CD4-positive, CD25-positive, alpha-beta regulatory T cell (primary cell): ENCODE data around the gene ABHD16A. TPM values are rescaled to one million over a fixed set of nuclear protein-coding genes. Genes with fewer than 3 reads are reported as not detected.

ENCODE experiments used
- ATAC-seq, 2 donors: fragments of 150-1000 bp; cut with Tn5 transposase; one replicate each; pipeline ENCODE4 v1.10.0; 2021; ENCODE audit warnings: low read depth in 2 of 2, moderate number of reproducible peaks in 2 of 2, moderate library complexity in 1 of 2
- DNase-seq, 3 donors: peaks; one replicate each; pipeline versions ENCODE4 v3.0.0 to v3.0.0-alpha.2; 2012 to 2022; ENCODE audit warnings: mixed read lengths in 1 of 3
- H3K27ac ChIP-seq: one replicate; pipeline ENCODE4 v1.7.0; 2013; ENCODE audit warnings: mild to moderate bottlenecking, low read length; ENCODE audit not compliant: insufficient read depth, poor library complexity, severe bottlenecking
- H3K27me3 ChIP-seq: one replicate; pipeline ENCODE4 v1.7.0; 2013; ENCODE audit warnings: low read length; ENCODE audit not compliant: control insufficient read depth, insufficient read depth
- H3K36me3 ChIP-seq: one replicate; pipeline ENCODE4 v1.7.0; 2013; ENCODE audit warnings: mild to moderate bottlenecking, low read length, moderate library complexity; ENCODE audit not compliant: control insufficient read depth, insufficient read depth
- H3K4me1 ChIP-seq: 2 replicates; pipeline ENCODE4 v1.7.0; 2013; ENCODE audit warnings: mild to moderate bottlenecking, low read length; ENCODE audit not compliant: insufficient read depth, control insufficient read depth, poor library complexity, severe bottlenecking
- H3K4me3 ChIP-seq: one replicate; pipeline ENCODE4 v1.7.0; 2013; ENCODE audit warnings: low read depth, mild to moderate bottlenecking, low read length, moderate library complexity
- H3K9me3 ChIP-seq, 2 experiments: 1 replicate in 1 of 2; 2 replicates in 1 of 2; pipeline ENCODE4 v1.7.0; 2013; ENCODE audit warnings: low read length in 2 of 2, mild to moderate bottlenecking in 1 of 2, moderate library complexity in 1 of 2; ENCODE audit not compliant: control insufficient read depth in 2 of 2
- H3K27ac Mint-ChIP-seq, 3 donors: one replicate each; pipeline ENCODE4 v1.8.0; 2020 to 2022; ENCODE audit warnings: mild to moderate bottlenecking in 3 of 3, mixed read lengths in 3 of 3, moderate library complexity in 2 of 3
- H3K27me3 Mint-ChIP-seq: one replicate; pipeline ENCODE4 v1.8.0; 2022; ENCODE audit warnings: mild to moderate bottlenecking, mixed read lengths
- H3K36me3 Mint-ChIP-seq: one replicate; pipeline ENCODE4 v1.8.0; 2020; ENCODE audit warnings: mixed read lengths
- H3K4me1 Mint-ChIP-seq, 4 donors: one replicate each; pipeline ENCODE4 v1.8.0; 2020 to 2022; ENCODE audit warnings: mixed read lengths in 4 of 4, mild to moderate bottlenecking in 1 of 4
- H3K4me3 Mint-ChIP-seq, 4 donors: one replicate each; pipeline ENCODE4 v1.8.0; 2020 to 2022; ENCODE audit warnings: mild to moderate bottlenecking in 4 of 4, mixed read lengths in 4 of 4, moderate library complexity in 3 of 4
- H3K9me3 Mint-ChIP-seq, 7 donors: one replicate each; pipeline ENCODE4 v1.8.0; 2020 to 2022; ENCODE audit warnings: mixed read lengths in 7 of 7, mild to moderate bottlenecking in 3 of 7, moderate library complexity in 2 of 7
- polyA plus RNA-seq, 4 donors: library from polyadenylated mRNA; unstranded; fragments of 300-500 nt; fragmentation: Illumina TruSeq; gene quantifications; one replicate each; pipeline ENCODE4 v1.2.3, GENCODE V29; 2021
- total RNA-seq: library from RNA; stranded (reverse); gene quantifications from one replicate; pipeline ENCODE4 v1.2.3, GENCODE V29; 2022

The ABHD16A gene
- total and polyA plus RNA-seq, 5 donors from 2014 or later: 33.4 to 78.4 (median 36.6) TPM

DNA sequence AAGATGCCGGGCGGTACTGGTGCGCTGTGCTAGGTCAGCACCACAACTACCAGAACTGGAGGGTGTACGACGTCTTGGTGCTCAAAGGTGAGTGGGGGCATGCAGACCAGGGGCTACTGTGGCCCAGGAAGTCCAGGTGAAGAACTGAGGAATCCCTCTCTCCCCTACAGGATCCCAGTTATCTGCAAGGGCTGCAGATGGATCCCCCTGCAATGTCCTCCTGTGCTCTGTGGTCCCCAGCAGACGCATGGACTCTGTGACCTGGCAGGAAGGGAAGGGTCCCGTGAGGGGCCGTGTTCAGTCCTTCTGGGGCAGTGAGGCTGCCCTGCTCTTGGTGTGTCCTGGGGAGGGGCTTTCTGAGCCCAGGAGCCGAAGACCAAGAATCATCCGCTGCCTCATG, 4.6 kb upstream of the ABHD16A start:
- Mint-ChIP-seq H3K27ac (no peak overlapping the region), H3K4me3 (no peak overlapping the region), H3K4me1 (peaks cover 0 to 29% (median 15%) of the 10 kb centered on the region in 4 donors), H3K27me3 (peaks cover 6% of the 10 kb centered on the region), H3K36me3 (no peaks in the 10 kb centered on the region), H3K9me3 (no peaks in the 10 kb centered on the region)
- ATAC-seq (no peak), DNase-seq (no peak)
- Histone ChIP-seq H3K9me3 (no peaks in the 10 kb centered on the region), H3K27me3 (no peaks in the 10 kb centered on the region), H3K4me1 (peaks cover 20% of the 10 kb centered on the region), H3K4me3 (no peak overlapping the region), H3K27ac (no peak overlapping the region), H3K36me3 (no peaks in the 10 kb centered on the region)

DNA sequence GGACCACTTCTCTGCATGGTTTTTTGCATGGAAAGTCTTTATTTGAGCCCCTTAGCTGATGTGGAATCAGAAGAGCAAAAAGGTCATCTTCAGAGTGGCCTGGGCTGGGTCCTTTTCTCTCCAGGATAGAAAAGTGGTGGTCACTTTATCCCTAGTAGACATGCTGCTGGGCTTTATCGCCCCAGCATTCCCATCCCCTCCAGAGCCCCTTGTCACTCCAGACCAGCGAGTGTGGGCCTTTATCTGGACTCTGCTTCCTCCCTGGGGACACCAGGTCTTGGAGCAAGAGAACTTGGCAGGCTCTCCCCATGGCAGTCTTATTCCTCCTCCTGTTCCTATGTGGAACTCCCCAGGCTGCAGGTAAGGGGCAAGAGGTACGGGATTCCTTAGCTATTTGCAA, 3.5 kb upstream of the ABHD16A start, which contains the start of gene LY6G6F:
TSS of gene LY6G6F (plus strand) at position 268 of the 400 bp plus-strand sequence. CDS start at position 309, 41 bp downstream.
- no peak within 1 kb of the TSS for H3K27ac ChIP-seq

DNA sequence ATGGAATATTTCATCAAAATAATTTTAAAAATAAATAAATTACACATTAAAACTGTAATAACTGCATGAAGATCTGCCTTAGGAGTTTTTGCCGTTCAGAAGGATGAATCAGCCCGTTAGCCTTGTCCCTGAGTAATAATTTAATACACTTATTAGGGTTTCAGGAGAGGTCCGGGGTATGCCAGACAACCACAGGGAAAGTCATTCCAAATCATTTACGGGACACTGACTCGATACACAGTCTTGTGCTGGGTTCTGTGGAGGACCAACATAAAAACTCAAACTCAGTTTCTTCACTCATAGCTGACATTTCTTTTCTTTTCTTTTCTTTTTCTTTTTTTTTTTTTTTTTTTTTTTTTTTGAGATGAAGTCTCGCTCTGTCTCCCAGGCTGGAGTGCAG, 2.8 kb upstream of the ABHD16A start:
- peaks cover 4% of the 10 kb centered on the region for H3K36me3 ChIP-seq
- ATAC-seq (no peak), DNase-seq (no peak)
- Mint-ChIP-seq H3K27ac (no peak overlapping the region), H3K4me1 (peaks cover 0 to 35% (median 25%) of the 10 kb centered on the region in 4 donors), H3K4me3 (no peak overlapping the region), H3K9me3 (no peaks in the 10 kb centered on the region), H3K36me3 (peaks cover 3% of the 10 kb centered on the region), H3K27me3 (peaks cover 6% of the 10 kb centered on the region)
- no peak overlapping the region for H3K4me3 ChIP-seq
- H3K9me3 ChIP-seq: no peaks in the 10 kb centered on the region
- H3K27ac ChIP-seq: no peak overlapping the region
- no peaks in the 10 kb centered on the region for H3K27me3 ChIP-seq
- H3K4me1 ChIP-seq: peaks cover 32% of the 10 kb centered on the region

More for the DNA sequence above, 3.5 kb upstream of the ABHD16A start, which contains the start of gene LY6G6F:
- H3K36me3 ChIP-seq: no peaks in the 10 kb centered on the region
- Mint-ChIP-seq H3K4me1 (peaks cover 0 to 33% (median 24%) of the 10 kb centered on the region in 4 donors), H3K27me3 (peaks cover 6% of the 10 kb centered on the region), H3K36me3 (no peaks in the 10 kb centered on the region), H3K4me3 (peak within 1 kb of the TSS in 1 of 4 donors; percentile 32), H3K9me3 (no peaks in the 10 kb centered on the region), H3K27ac (peak within 1 kb of the TSS in 1 of 3 donors; percentile 36)
- H3K4me1 ChIP-seq: peaks cover 31% of the 10 kb centered on the region
- DNase-seq: no peak
- no peak within 1 kb of the TSS for H3K4me3 ChIP-seq
- ATAC-seq: no peak
- no peaks in the 10 kb centered on the region for H3K27me3 ChIP-seq
- H3K9me3 ChIP-seq: no peaks in the 10 kb centered on the region

DNA sequence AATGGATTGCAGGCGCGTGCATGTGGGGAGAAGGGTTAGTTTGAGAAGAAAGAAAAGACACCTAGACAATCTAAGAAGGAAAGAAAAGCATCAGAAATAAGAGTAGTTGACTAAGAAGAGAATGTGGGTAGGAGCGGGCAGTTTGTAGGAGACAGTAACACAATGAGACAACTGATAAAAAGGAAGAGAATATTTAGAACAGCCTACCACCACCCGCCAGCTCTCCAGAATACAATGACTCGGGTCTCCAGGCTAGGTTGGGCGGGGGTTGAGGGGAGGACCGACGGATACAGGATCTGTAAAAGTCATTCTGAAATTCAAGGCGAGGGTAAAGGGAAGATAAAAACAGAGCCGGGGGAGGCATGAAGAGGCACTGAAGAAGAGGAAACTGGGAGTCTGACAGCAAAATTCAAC, 712 bp downstream of the ABHD16A start:
- Mint-ChIP-seq H3K4me3 (peak overlapping the region; percentile 84 to 100 (median 98)), H3K27me3 (peaks cover 6% of the 10 kb centered on the region), H3K9me3 (no peaks in the 10 kb centered on the region), H3K27ac (peak overlapping the region; percentile 98 to 99 (median 98)), H3K36me3 (peaks cover 14% of the 10 kb centered on the region), H3K4me1 (peaks cover 5 to 52% (median 37%) of the 10 kb centered on the region in 4 donors)
- no peaks in the 10 kb centered on the region for H3K27me3 ChIP-seq
- no peak for ATAC-seq
- peaks cover 13% of the 10 kb centered on the region for H3K36me3 ChIP-seq
- H3K4me1 ChIP-seq: peaks cover 32% of the 10 kb centered on the region
- peak overlapping the region; percentile 98 for H3K27ac ChIP-seq
- H3K9me3 ChIP-seq: no peaks in the 10 kb centered on the region
- DNase-seq: no peak
- peak overlapping the region; percentile 93 for H3K4me3 ChIP-seq

DNA sequence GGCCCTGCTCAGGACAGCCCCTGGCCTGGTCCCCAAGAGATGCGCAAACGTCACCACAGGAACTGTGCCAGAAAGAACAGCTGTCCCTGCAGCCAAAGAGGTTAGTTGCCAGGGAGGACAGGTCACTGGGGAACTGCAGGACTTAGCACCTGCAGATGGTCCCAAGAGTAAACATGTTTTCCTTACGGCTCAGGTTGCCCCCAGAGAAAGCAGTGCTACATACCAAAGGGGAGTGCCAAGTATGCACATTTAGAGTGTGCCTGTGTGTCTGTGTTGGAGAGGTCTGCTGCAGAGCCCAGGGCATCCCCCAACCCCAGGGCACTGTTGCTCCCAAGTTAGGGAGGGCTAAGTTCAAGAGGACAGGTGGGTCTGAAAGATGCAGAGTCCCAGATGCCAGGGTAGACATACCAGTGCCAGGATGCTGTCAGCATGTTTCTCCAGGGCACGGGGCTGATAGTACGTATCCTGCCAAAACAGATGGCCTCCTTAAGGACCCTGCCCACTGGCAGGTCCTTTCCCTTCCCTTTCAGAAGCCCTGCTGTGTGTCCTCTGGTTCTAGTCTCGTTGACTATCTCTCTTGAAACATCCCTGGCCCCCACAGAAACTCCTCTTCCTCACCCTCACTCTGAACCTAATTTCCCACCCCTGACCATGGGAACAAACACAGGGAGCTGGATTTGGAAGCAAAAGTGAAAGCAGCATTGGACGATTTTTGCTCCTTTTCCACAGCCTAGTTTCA, 1.3 kb downstream of the ABHD16A start:
- peak overlapping the region; percentile 98 for H3K27ac ChIP-seq
- peaks cover 5 to 57% (median 39%) of the 10 kb centered on the region in 4 donors for H3K4me1 Mint-ChIP-seq

DNA sequence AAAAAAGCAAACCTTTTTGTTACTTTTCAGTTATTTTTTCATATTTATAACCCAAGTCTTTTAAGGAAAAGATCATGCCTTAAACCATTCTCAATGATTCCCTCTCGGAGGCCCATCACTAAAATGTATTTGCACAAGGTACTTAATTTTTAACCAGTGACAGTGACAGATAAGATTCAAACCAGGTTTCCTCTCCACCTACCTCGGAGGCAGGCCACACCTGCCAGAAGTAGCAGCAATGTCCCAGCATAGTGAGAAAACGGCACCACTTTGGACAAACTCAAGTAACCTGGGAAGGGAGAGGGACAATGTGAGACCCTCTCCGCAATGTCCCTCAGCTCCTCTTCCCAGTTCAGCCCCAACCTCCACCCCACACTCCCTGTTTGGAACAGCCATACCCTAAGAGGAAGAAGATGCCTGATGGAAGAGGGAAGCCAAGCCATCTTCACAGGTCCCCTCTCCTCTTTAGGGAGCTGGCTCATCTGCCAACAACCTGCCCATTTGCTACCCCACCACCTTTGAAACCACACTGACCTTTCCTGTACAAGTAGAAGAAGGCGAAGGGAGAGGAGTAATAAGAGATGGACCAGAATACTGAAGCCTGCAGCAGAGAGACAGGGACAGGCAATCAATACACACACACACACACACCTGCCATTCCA, 2.3 kb downstream of the ABHD16A start:
- Mint-ChIP-seq H3K27me3 (peaks cover 6% of the 10 kb centered on the region), H3K36me3 (peaks cover 21% of the 10 kb centered on the region), H3K4me3 (peak overlapping the region; percentile 84 to 100 (median 98)), H3K27ac (peak overlapping the region; percentile 49 to 98 (median 98)), H3K9me3 (no peaks in the 10 kb centered on the region), H3K4me1 (peaks cover 5 to 57% (median 39%) of the 10 kb centered on the region in 4 donors)
- Histone ChIP-seq H3K27me3 (no peaks in the 10 kb centered on the region), H3K4me3 (peak overlapping the region; percentile 48), H3K27ac (no peak overlapping the region), H3K4me1 (peaks cover 32% of the 10 kb centered on the region), H3K9me3 (no peaks in the 10 kb centered on the region), H3K36me3 (peaks cover 19% of the 10 kb centered on the region)
- DNase-seq (no peak), ATAC-seq (no peak)

More for the DNA sequence above, 1.3 kb downstream of the ABHD16A start:
- peaks cover 14% of the 10 kb centered on the region for H3K36me3 ChIP-seq
- H3K4me3 ChIP-seq: peak overlapping the region; percentile 93
- H3K27me3 Mint-ChIP-seq: peaks cover 6% of the 10 kb centered on the region
- no peaks in the 10 kb centered on the region for H3K27me3 ChIP-seq
- H3K4me1 ChIP-seq: peaks cover 32% of the 10 kb centered on the region
- H3K27ac Mint-ChIP-seq: peak overlapping the region; percentile 98 to 99 (median 98)
- no peak for ATAC-seq
- H3K9me3 ChIP-seq: no peaks in the 10 kb centered on the region
- DNase-seq: peak in 1 of 3 donors; percentile 20
- no peaks in the 10 kb centered on the region for H3K9me3 Mint-ChIP-seq
- H3K36me3 Mint-ChIP-seq: peaks cover 20% of the 10 kb centered on the region
- peak overlapping the region; percentile 84 to 100 (median 98) for H3K4me3 Mint-ChIP-seq

DNA sequence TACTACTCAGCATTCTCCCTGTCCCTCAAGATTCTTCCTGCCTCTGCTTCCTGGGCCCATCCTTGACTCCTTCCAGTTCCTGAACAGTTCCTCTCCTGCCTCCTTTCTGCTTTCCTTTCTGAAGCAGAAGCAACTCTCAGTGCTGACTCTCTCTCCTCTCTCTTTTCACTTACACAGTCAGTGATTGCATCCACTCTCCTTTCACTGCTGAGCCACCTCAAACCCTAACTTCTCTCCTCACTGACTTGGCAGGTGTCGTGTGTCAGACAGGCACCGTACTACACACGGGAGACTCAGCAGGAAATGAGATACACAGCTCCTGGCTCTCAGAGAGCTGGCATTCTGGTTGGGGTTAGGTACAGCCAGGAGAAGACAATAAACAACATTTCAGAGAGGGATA, 5.6 kb downstream of the ABHD16A start:
- H3K4me3 Mint-ChIP-seq: no peak overlapping the region

More for the DNA sequence above, 5.6 kb downstream of the ABHD16A start:
- Mint-ChIP-seq H3K36me3 (peaks cover 30% of the 10 kb centered on the region), H3K27ac (peak overlapping the region; percentile 37 to 79 (median 38)), H3K9me3 (no peaks in the 10 kb centered on the region), H3K27me3 (peaks cover 2% of the 10 kb centered on the region), H3K4me1 (peaks cover 5 to 45% (median 33%) of the 10 kb centered on the region in 4 donors)
- ATAC-seq: no peak
- no peak overlapping the region for H3K27ac ChIP-seq
- H3K9me3 ChIP-seq: no peaks in the 10 kb centered on the region
- peak in 1 of 3 donors; percentile 10 for DNase-seq
- no peaks in the 10 kb centered on the region for H3K27me3 ChIP-seq
- no peak overlapping the region for H3K4me3 ChIP-seq
- peaks cover 22% of the 10 kb centered on the region for H3K4me1 ChIP-seq
- peaks cover 42% of the 10 kb centered on the region for H3K36me3 ChIP-seq
